Cardiac fibroblast (primary cell): Measurements from ENCODE around the gene COL19A1.
"Not testable (repeated sequence)": the region's sequence is repeated elsewhere in the genome, so short reads cannot be mapped to it uniquely, and the experiment has no call there.

Experiments used
- DNase-seq, 2 donors: peaks; one replicate each; pipeline versions ENCODE4 v3.0.0 to v3.0.0-alpha.2; 2010; ENCODE audit warnings: low read depth in 2 of 2
- H3K4me3 ChIP-seq, 2 donors: replicated peaks in 1 of 2; 1 replicate in 1 of 2; 2 replicates in 1 of 2; pipeline ENCODE4 v1.5.1; 2011; ENCODE audit warnings: low read depth in 2 of 2, low read length in 2 of 2, mild to moderate bottlenecking in 2 of 2, moderate library complexity in 1 of 2
- TF ChIP-seq, protein P1 (sequence below): IDR thresholded peaks from one replicate; pipeline ENCODE4 v1.5.1; 2011; ENCODE audit warnings: low read depth, mild to moderate bottlenecking, low read length, inconsistent platforms

Gene COL19A1

DNA sequence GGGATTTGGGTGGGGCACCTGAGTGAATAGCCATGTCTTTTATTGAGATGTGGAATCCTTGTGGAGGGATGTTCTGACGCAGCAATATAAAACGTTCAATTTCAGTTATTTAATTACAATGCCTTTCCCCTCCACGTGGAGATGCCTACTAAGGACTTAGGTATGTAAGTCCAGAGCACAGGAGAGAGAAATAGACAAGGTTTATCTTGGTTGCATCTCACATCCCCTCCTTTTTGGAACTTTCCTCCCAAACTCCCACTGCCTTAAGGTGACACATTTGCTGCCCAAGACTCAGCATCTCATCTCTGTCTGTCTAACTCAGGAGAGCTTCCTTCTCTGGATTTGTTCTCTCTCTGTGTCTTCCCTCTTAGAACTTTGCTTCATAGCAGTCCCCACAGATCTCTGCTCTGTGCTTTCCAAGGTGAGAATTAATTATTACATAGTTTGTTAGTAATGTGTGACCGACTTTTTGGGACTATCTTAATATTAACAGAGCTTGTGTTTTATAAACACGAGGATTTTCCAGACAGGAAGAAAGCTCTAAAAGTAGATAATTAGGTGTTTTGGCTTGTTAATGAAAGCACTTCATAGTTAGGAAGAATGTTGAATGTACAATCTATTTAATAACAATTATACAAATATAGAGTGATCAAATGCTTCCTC, 52.6 kb downstream of the COL19A1 start:
- TF ChIP-seq, protein P1, sequence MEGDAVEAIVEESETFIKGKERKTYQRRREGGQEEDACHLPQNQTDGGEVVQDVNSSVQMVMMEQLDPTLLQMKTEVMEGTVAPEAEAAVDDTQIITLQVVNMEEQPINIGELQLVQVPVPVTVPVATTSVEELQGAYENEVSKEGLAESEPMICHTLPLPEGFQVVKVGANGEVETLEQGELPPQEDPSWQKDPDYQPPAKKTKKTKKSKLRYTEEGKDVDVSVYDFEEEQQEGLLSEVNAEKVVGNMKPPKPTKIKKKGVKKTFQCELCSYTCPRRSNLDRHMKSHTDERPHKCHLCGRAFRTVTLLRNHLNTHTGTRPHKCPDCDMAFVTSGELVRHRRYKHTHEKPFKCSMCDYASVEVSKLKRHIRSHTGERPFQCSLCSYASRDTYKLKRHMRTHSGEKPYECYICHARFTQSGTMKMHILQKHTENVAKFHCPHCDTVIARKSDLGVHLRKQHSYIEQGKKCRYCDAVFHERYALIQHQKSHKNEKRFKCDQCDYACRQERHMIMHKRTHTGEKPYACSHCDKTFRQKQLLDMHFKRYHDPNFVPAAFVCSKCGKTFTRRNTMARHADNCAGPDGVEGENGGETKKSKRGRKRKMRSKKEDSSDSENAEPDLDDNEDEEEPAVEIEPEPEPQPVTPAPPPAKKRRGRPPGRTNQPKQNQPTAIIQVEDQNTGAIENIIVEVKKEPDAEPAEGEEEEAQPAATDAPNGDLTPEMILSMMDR, result no peak
- peak in 1 of 2 donors; percentile 49 for DNase-seq
- H3K4me3 ChIP-seq, result no peak overlapping the region

DNA sequence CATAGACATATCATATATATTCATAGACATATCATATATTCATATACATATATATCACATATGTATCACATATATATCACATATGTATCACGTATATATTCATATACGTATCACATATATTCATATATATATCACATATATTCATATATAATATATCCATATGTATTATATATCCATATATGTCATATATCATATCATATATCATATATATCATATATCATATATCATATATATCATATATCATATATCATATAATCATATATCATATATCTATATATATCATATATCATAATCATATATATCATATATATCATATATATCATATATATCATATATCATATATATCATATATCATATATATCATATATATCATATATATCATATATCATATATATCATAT, 54.7 kb downstream of the COL19A1 start:
- not testable (repeated sequence) for DNase-seq, H3K4me3 ChIP-seq

DNA sequence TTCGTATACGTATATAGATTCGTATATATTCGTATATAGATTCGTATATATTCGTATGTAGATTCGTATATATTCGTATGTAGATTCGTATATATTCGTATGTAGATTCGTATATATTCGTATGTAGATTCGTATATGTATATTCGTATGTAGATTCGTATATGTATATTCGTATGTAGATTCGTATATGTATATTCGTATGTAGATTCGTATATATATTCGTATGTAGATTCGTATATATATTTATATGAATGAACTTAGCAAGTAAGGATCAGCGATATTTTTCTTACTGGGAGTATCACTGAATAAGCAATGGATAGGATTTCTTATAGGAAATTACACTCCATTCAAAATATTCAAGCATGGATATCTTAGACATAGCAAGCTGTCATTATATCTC, 55.3 kb downstream of the COL19A1 start:
- not testable (repeated sequence) for H3K4me3 ChIP-seq, DNase-seq

DNA sequence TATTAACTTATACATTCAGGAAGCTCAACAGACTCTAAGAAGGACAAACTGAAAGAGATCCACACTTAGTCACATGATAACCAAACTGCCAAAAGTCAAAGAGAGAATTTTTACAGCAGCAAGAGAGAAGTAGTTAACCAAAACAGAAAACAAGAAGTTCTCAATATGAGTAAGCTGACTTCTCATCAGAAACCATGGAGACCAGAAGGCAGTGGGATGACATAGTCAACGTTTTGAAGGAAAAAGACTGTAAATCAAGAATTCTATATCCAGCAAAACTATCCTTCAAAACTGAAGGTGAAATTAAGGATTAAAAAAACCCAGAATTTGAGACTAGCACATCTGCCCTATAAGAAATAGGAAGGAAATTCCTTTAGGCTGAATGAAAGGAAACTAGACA, 60.4 kb downstream of the COL19A1 start:
- TF ChIP-seq, protein P1, result no peak
- DNase-seq, result no peak
- no peak overlapping the region for H3K4me3 ChIP-seq

DNA sequence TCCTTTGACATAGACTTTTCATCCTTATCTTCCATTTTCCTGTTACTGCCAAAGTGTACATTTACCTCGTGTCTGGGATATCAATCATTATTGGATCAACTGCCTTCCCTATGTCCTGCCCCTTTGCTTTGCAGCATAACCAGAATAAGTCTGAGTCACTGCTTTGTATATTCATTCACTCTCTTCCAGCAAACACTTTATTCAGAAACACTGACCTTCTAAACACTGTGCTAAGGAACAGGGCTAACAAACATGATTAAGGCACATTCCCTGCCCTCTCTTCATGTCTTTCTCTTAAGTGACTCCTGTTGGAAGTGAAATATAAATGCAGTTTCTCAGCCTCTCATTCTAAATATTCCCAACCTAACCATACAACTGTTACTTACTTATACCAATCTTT, 66.9 kb downstream of the COL19A1 start:
- H3K4me3 ChIP-seq, result no peak overlapping the region
- TF ChIP-seq, protein P1, result no peak
- peak; percentile 9 to 53 for DNase-seq

DNA sequence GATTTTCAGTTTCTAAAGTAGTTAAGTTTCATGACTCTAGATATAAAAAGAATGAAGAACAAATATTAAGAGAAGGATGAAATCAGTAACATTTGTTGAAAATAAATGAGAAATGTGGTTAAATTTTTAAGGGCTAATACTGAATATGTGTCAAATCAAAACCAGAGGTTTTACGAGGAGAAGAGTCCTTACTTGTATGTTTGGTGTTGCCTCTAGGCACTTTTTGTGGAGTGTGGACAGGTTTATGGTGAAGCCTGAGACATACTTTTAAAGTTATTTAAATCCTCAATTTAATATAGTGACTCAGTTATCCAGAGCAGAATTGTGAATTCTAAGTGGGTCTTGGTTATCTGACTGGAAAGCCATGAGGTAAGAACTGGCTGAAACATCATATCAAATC, 68.7 kb downstream of the COL19A1 start:
- no peak overlapping the region for H3K4me3 ChIP-seq
- DNase-seq, result no peak
- TF ChIP-seq, protein P1, result no peak

DNA sequence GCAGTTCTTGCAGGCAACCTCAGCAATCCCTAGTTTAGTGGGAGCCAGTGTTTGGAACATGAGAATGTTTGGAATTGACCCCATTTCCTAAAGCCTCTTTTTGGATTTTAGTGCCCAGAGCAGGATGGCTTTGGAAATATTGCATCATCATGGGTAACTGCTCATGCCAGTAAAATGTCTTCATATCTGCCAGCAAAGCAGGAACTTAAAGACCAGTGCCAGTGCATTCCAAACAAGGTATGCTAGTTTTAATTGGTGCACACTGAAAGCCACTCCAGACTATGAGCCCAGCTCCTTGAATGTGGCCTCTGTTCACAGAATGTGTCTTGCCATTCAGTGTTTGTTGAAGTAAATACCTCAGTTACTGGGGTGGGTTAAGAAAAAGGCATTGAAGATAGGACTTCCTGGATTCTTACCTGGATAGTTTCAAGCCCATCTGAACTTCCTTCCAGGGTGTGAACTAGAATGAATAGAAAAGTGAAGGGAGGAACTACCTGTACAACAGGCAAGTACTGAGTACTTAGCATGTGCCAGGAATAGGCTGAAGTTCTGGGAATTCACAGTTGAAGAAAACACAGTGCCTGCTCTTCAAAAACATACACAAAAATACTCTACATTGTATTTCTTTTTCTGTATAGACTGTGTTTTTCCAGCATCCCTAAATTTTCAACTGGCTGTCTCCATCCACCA, 70.5 kb downstream of the COL19A1 start:
- TF ChIP-seq, protein P1, result no peak
- DNase-seq, result peak in 1 of 2 donors; percentile 58
- H3K4me3 ChIP-seq, result no peak overlapping the region
